IMR-90 (cell line): ENCODE measurements around the gene PHAX. TPM values are rescaled to one million over a fixed set of nuclear protein-coding genes. Genes with fewer than 3 reads are reported as not detected.

Source experiments
- ATAC-seq: fragments of 200-7000 bp; cut with Tn5 transposase; 2 replicates; pipeline ENCODE4 v1.9.1; 2020; ENCODE audit warnings: low read depth, mild to moderate bottlenecking, moderate library complexity
- BruUV-seq: library from RNA; stranded (reverse); fragments of 400-500 nt; replicated peaks from 2 replicates; lab custom pipeline; 2021; lab: Mats Ljungman, UMichigan
- CTCF ChIA-PET: fragments of 300-600 bp; formaldehyde crosslinking; extraction: SDS; loops from one replicate; lab custom pipeline; 2021; ENCODE audit warnings: antibody characterized with exemption; lab: Yijun Ruan, JAX
- POLR2A ChIA-PET: fragments of 300-600 bp; sonication (Branson Sonifier 250); formaldehyde crosslinking; loops from one replicate; lab custom pipeline; 2022; ENCODE audit warnings: antibody characterized with exemption; ENCODE audit not compliant: unreplicated experiment; lab: Charles Lee
- DNase-seq: peaks from one replicate; pipeline ENCODE4 v3.0.0; 2013
- H2AFZ ChIP-seq: replicated peaks from 2 replicates; pipeline ENCODE3; 2013; ENCODE audit warnings: low read length, mild to moderate bottlenecking; ENCODE audit not compliant: poor library complexity
- H2AK5ac ChIP-seq: 2 replicates; pipeline ENCODE4 v1.6.1; 2013; ENCODE audit warnings: low read depth, low read length, inconsistent platforms
- H2AK9ac ChIP-seq: replicated peaks from 2 replicates; pipeline ENCODE3; 2013; ENCODE audit warnings: mild to moderate bottlenecking, low read depth, low read length, moderate library complexity; ENCODE audit not compliant: poor library complexity
- H2BK120ac ChIP-seq: 2 replicates; pipeline ENCODE4 v1.6.1; 2013; ENCODE audit warnings: low read depth, low read length, inconsistent platforms
- H2BK15ac ChIP-seq: 3 replicates; pipeline ENCODE4 v1.6.1; 2013; ENCODE audit warnings: low read depth, low read length, inconsistent platforms
- H2BK20ac ChIP-seq: 2 replicates; pipeline ENCODE4 v1.6.1; 2013; ENCODE audit warnings: low read depth, mild to moderate bottlenecking, inconsistent platforms, low read length, moderate library complexity
- H2BK5ac ChIP-seq: 2 replicates; pipeline ENCODE4 v1.6.1; 2013; ENCODE audit warnings: mild to moderate bottlenecking, low read depth, low read length, inconsistent platforms; ENCODE audit not compliant: poor library complexity, severe bottlenecking
- H3K14ac ChIP-seq: replicated peaks from 2 replicates; pipeline ENCODE4 v1.6.1; 2013; ENCODE audit warnings: low read depth, low read length, inconsistent platforms
- H3K18ac ChIP-seq: 2 replicates; pipeline ENCODE4 v1.6.1; 2013; ENCODE audit warnings: low read depth, low read length, control low read depth
- H3K23ac ChIP-seq: 2 replicates; pipeline ENCODE4 v1.6.1; 2013; ENCODE audit warnings: low read depth, low read length, inconsistent platforms
- H3K27ac ChIP-seq: 2 replicates; pipeline ENCODE4 v1.5.1; 2013; ENCODE audit warnings: mild to moderate bottlenecking, control low read depth, low read length; ENCODE audit not compliant: insufficient read depth
- H3K27me3 ChIP-seq: 2 replicates; pipeline ENCODE4 v1.6.1; 2013; ENCODE audit warnings: low read length; ENCODE audit not compliant: control insufficient read depth, insufficient read depth
- H3K36me3 ChIP-seq: 2 replicates; pipeline ENCODE4 v1.6.1; 2013; ENCODE audit warnings: low read length, mixed read lengths; ENCODE audit not compliant: control insufficient read depth, insufficient read depth
- H3K4ac ChIP-seq: 2 replicates; pipeline ENCODE4 v1.6.1; 2013; ENCODE audit warnings: low read depth, low read length, inconsistent platforms
- H3K4me1 ChIP-seq: 2 replicates; pipeline ENCODE4 v1.6.1; 2013; ENCODE audit warnings: low read length, mixed read lengths; ENCODE audit not compliant: control insufficient read depth, insufficient read depth
- H3K4me2 ChIP-seq: 2 replicates; pipeline ENCODE4 v1.6.1; 2013; ENCODE audit warnings: low read depth, mild to moderate bottlenecking, control low read depth, low read length, moderate library complexity
- H3K4me3 ChIP-seq: 2 replicates; pipeline ENCODE4 v1.5.1; 2013; ENCODE audit warnings: low read depth, mild to moderate bottlenecking, control low read depth, low read length, moderate library complexity; ENCODE audit not compliant: insufficient read depth
- H3K56ac ChIP-seq: 2 replicates; pipeline ENCODE4 v1.6.1; 2013; ENCODE audit warnings: low read length, inconsistent platforms; ENCODE audit not compliant: insufficient read depth; ENCODE audit errors: extremely low read depth
- H3K79me1 ChIP-seq, 2 experiments: 2 replicates each; pipeline ENCODE4 v1.6.1; 2013; ENCODE audit warnings: low read length in 2 of 2, inconsistent platforms in 1 of 2, low read depth in 1 of 2
- H3K9ac ChIP-seq: 2 replicates; pipeline ENCODE4 v1.6.1; 2013; ENCODE audit warnings: low read depth, low read length, control low read depth
- H3K9me1 ChIP-seq: 2 replicates; pipeline ENCODE4 v1.6.1; 2013; ENCODE audit warnings: low read length, inconsistent platforms; ENCODE audit not compliant: insufficient read depth
- H3K9me3 ChIP-seq: 2 replicates; pipeline ENCODE4 v1.6.1; 2013; ENCODE audit warnings: low read length; ENCODE audit not compliant: control insufficient read depth, insufficient read depth
- H4K20me1 ChIP-seq: 2 replicates; pipeline ENCODE4 v1.6.1; 2013; ENCODE audit warnings: low read length, inconsistent platforms; ENCODE audit not compliant: insufficient read depth
- H4K5ac ChIP-seq: 2 replicates; pipeline ENCODE4 v1.6.1; 2013; ENCODE audit warnings: mild to moderate bottlenecking, low read depth, low read length, control low read depth
- H4K8ac ChIP-seq, 2 experiments: 2 replicates each; pipeline ENCODE4 v1.6.1; 2013; ENCODE audit warnings: low read depth in 2 of 2, low read length in 2 of 2, control low read depth in 1 of 2, inconsistent platforms in 1 of 2
- H4K91ac ChIP-seq: 2 replicates; pipeline ENCODE4 v1.6.1; 2013; ENCODE audit warnings: low read depth, low read length, inconsistent platforms; ENCODE audit not compliant: insufficient read depth
- NFE2L2 ChIP-seq: fragments of 150-350 bp; IDR thresholded peaks from 2 replicates; pipeline ENCODE4 v1.6.1; 2016; ENCODE audit warnings: low read depth, mild to moderate bottlenecking, low read length
- WGBS, 2 experiments: methylation state at CpG; one replicate each; pipeline versions ENCODE4 v1.1.5 to v1.1.7; 2013; ENCODE audit warnings: missing lambda C conversion rate in 2 of 2; ENCODE audit not compliant: insufficient read length in 1 of 2; ENCODE audit errors: extremely low coverage in 2 of 2; 5-methylcytosine and 5-hydroxymethylcytosine counted together
- dilution Hi-C: fragments of 300-500 bp; cut with HindIII; formaldehyde crosslinking; loops from one replicate; pipeline ENCODE4 v1.14.3; 2018; ENCODE audit warnings: low sequenced_read_pairs; ENCODE audit not compliant: unreplicated experiment
- in situ Hi-C: fragments of 300-500 bp; cut with MboI; formaldehyde crosslinking; loops from 3 replicates; pipeline ENCODE4 v1.14.3; 2019; ENCODE audit warnings: low sequenced_read_pairs, inconsistent platforms, mixed read lengths
- intact Hi-C: fragments of 100-400 bp; cut with micrococcal nuclease; formaldehyde crosslinking; loops from 2 replicates; pipeline ENCODE4 v1.10.0; 2022
- polyA plus RNA-seq, 3 experiments: library from polyadenylated mRNA; depleted of rRNA; stranded (reverse); fragments of >200 nt; gene quantifications; 2 replicates each; pipeline ENCODE4 v1.2.3, GENCODE V29; 2012; ENCODE audit warnings: low replicate concordance in 1 of 3
- total RNA-seq: library from RNA; depleted of rRNA; stranded (reverse); fragments of >200 nt; gene quantifications from 2 replicates; pipeline ENCODE4 v1.2.3, GENCODE V29; 2012

PHAX gene
- total and polyA plus RNA-seq, 2 of the 4 experiments (the other 2 are of a cell fraction), result 32.5 to 46.4 TPM

- Histone ChIP-seq H2AFZ (no peak overlapping the region), H3K36me3 (no peaks in the 10 kb centered on the region), H3K18ac (no peak overlapping the region), H4K5ac (no peak overlapping the region), H3K79me1 (no peaks in the 10 kb centered on the region), H4K8ac (no peak overlapping the region), H4K91ac (no peak overlapping the region), H3K14ac (no peak overlapping the region), H3K23ac (no peak overlapping the region), H3K56ac (no peak overlapping the region), H2AK5ac (no peak overlapping the region), H2BK15ac (no peak overlapping the region), H3K9me3 (no peaks in the 10 kb centered on the region), H3K9ac (no peak overlapping the region), H2BK5ac (no peak overlapping the region), H3K4ac (no peak overlapping the region), H3K27me3 (no peaks in the 10 kb centered on the region), H3K4me3 (no peak overlapping the region), H2AK9ac (no peak overlapping the region), H4K20me1 (no peaks in the 10 kb centered on the region), H3K4me2 (no peak overlapping the region), H2BK20ac (no peak overlapping the region), H2BK120ac (no peak overlapping the region), H3K4me1 (no peaks in the 10 kb centered on the region), H3K27ac (no peak overlapping the region), H3K9me1 (no peaks in the 10 kb centered on the region)
- dilution Hi-C loops, result no loop called here
- ChIA-PET POLR2A (no interaction called here), CTCF (interaction anchor here (1.0 kb wide), 1 partner anchor 16 kb away, joined by 3 read pairs; no protein-coding TSS in a partner anchor)
- no peak for TF ChIP-seq NFE2L2
- in situ Hi-C loops, result no loop called here
- no TSS peak for BruUV-seq
- no peak for ATAC-seq
- no CpG with 5 or more reads among the region's 4 CpGs for WGBS, 2 experiments
- intact Hi-C loops, result no loop called here
- DNase-seq, result no peak
Measured at GRCh38 chr5:126633552-126633951, 32.8 kb downstream of the PHAX start.
